ENCODE measurements around the gene AQP3.

Gene AQP3

GRCh38 chr9:33418090-33418489 lies 29.3 kb downstream of the AQP3 start:
- no peak overlapping the region for H3K4me3 ChIP-seq (ENCODE audit: low read depth, low read length)
- no peak for DNase-seq (ENCODE audit: low read depth, low spot score)
- in situ Hi-C loops (cut with HindIII; ENCODE audit: low sequenced_read_pairs), result no loop called here
- TF ChIP-seq, protein P1, sequence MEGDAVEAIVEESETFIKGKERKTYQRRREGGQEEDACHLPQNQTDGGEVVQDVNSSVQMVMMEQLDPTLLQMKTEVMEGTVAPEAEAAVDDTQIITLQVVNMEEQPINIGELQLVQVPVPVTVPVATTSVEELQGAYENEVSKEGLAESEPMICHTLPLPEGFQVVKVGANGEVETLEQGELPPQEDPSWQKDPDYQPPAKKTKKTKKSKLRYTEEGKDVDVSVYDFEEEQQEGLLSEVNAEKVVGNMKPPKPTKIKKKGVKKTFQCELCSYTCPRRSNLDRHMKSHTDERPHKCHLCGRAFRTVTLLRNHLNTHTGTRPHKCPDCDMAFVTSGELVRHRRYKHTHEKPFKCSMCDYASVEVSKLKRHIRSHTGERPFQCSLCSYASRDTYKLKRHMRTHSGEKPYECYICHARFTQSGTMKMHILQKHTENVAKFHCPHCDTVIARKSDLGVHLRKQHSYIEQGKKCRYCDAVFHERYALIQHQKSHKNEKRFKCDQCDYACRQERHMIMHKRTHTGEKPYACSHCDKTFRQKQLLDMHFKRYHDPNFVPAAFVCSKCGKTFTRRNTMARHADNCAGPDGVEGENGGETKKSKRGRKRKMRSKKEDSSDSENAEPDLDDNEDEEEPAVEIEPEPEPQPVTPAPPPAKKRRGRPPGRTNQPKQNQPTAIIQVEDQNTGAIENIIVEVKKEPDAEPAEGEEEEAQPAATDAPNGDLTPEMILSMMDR (IDR thresholded peaks at IDR 0.05; ENCODE audit: low read depth, low read length), result no peak

DNA sequence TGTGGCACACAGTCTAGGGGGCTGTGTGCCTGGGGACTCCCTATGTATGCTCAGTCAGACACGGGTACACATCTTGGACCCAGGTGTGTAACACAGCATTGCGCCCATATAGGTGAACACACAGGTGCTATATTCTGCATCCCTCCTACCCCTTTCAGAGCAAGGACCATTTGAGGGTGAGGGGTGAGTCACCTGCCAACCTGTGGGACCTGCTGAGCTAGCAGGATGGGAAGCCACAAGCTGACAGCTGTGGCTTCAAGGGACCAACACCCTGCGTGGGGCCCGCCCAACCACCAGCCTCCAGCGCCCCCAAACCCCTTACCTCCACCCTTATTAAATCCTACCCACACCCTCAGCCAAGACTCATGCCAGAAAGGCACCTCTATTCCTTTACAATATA lies 30.4 kb downstream of the AQP3 start:
- TF ChIP-seq, protein P1 (IDR thresholded peaks at IDR 0.05; ENCODE audit: low read depth, low read length), result no peak
- in situ Hi-C loops (cut with HindIII; ENCODE audit: low sequenced_read_pairs), result no loop called here
- DNase-seq (ENCODE audit: low read depth, low spot score), result no peak
- no peak overlapping the region for H3K4me3 ChIP-seq (ENCODE audit: low read depth, low read length)

DNA sequence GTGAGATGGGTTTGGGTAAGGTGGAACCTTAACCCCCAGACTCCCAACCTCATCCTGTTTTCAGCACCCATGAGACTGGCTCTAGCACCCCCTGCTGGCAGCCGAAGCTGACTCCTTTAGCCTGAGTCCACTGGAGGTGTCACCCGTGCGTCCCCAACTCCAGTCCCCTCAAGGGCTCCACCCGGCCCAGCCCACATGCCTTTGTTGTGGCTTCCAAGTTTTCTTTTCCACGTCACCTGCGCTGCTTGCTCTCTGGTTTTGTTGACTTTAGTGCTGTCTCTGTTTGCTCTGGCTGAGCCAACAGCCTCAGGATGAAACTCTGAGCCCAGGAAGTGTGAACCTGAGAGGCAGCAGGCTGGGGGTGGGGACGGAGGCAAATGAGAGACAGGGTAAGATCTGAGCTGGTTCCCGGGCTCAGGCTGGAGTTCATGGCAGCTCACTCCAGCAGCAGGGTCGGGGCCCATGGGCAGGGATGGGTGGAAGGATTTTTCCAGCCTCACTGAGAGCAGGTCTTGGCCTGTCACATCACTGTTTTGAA lies 31.8 kb downstream of the AQP3 start:
- TF ChIP-seq, protein P1 (IDR thresholded peaks at IDR 0.05; ENCODE audit: low read depth, low read length), result peak; percentile 80
- in situ Hi-C loops (cut with HindIII; ENCODE audit: low sequenced_read_pairs), result no loop called here
- no peak overlapping the region for H3K4me3 ChIP-seq (ENCODE audit: low read depth, low read length)
- DNase-seq (ENCODE audit: low read depth, low spot score), result peak; percentile 18

- H3K4me3 ChIP-seq (ENCODE audit: low read depth, low read length), result no peak overlapping the region
- DNase-seq (ENCODE audit: low read depth, low spot score), result no peak
- in situ Hi-C loops (cut with HindIII; ENCODE audit: low sequenced_read_pairs), result no loop called here
- TF ChIP-seq, protein P1 (IDR thresholded peaks at IDR 0.05; ENCODE audit: low read depth, low read length), result no peak
These were observed 32.4 kb downstream of the AQP3 start for GRCh38 chr9:33414889-33415500.

DNA sequence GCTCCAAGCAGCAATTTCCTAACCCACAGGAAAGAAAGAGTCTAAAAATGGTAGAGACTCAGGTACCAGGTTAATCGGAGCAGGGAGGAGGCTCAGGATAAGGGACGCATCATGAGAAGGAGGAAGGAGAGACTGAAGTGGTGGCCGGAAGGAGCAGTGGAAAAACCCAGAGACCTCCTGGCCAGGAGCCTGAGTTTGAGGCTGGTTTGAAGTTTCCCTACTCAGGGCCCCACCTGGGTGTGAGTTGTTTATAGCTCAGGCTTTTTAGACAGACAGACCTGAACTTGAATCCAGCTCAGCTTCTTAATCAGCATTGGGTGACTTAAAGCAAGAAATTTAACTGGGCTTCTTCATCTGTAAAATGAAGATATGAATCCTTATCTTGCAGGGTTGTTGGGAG lies 33.1 kb downstream of the AQP3 start:
- no peak for DNase-seq (ENCODE audit: low read depth, low spot score)
- TF ChIP-seq, protein P1 (IDR thresholded peaks at IDR 0.05; ENCODE audit: low read depth, low read length), result no peak
- in situ Hi-C loops (cut with HindIII; ENCODE audit: low sequenced_read_pairs), result no loop called here
- no peak overlapping the region for H3K4me3 ChIP-seq (ENCODE audit: low read depth, low read length)

DNA sequence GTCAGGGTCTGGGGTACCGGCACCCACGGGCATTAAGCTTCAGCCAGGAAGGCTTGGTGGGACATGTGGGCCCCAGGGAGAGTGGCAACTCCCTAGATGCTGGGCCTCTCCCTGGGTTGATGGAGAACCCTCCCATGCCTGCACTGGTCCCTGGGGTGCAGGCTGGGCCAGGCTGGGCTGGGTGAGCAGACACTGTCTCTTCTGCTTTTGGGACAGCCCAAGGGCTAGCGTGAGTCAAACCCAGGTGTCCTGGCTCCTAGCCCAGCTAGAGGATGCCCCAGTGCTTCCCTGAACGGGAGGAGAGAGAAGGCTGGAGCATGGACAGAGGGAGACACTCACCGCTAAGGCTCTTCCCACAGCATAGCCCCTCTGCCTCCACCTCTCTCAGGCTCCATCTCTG lies 39.3 kb downstream of the AQP3 start:
- TF ChIP-seq, protein P1 (IDR thresholded peaks at IDR 0.05; ENCODE audit: low read depth, low read length), result no peak
- H3K4me3 ChIP-seq (ENCODE audit: low read depth, low read length), result no peak overlapping the region
- no peak for DNase-seq (ENCODE audit: low read depth, low spot score)
- in situ Hi-C loops (cut with HindIII; ENCODE audit: low sequenced_read_pairs), result no loop called here
